NOMO-1 treated with dmso at 0.1 percent for 144 hours (cell line): ENCODE data around the gene FBF1.

Source experiments
- DNase-seq: peaks from one replicate; lab custom pipeline; 2025; ENCODE audit not compliant: unreplicated experiment; lab: John Stamatoyannopoulos, UW

The FBF1 gene

GRCh38 chr17:75917141-75917916, 23.5 kb downstream of the FBF1 start:
- DNase-seq, result no peak

DNA sequence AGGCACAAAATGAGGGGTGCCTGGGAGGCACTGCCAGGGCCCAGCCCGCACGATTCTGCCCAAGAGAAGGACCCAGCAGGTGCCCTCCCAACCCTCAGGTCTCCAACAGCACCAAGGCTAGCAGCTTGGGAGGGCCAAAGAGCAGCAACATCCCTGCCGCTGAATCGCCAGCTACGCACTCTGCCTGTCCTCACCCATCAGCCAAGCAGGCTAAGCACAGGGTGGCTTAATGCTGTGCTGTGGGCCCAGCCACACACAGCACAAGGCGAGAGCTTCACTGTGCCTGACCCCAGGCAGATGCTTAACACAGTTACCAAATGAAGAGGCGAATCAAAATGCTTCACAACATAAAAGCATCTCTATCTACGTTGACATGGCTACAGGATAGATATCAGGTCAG, 25.6 kb downstream of the FBF1 start:
- no peak for DNase-seq

DNA sequence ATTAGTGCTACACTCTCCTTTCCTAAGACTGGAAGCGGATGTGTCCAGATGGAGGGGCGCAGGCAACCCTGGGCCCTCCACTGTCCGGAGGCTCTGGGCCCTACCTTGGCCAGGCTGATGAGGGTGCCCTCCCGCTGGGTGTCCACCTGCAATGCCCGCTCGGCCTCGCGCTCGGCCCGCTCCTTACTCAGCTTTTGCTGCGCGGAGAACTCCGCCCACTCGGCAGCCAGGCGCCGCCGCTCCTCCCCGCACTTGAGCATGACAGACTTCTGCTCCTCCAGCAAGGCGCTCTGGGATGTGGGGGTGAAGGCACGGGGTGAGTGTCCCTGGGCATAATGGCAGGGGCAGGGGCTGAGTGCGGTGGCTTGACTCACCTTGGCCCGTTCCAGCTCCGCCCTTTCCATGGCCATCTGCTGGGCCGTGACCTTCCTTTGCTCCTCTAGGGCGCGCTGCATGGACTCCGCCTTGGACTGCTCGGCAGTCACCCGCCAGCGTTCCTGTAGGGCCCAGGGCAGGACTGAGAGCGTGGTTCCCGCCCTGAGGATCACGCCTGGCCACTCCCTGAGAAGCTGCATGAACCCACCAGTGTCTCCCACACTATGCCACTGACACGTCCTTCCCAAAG, 26.1 kb downstream of the FBF1 start:
- DNase-seq, result no peak

- no peak for DNase-seq
Observed at GRCh38 chr17:75913537-75914210, 27.2 kb downstream of the FBF1 start.

GRCh38 chr17:75910699-75911098, 30.1 kb downstream of the FBF1 start:
- DNase-seq, result no peak

- DNase-seq, result no peak
Observed at GRCh38 chr17:75909812-75910274, 31.0 kb downstream of the FBF1 start.

DNA sequence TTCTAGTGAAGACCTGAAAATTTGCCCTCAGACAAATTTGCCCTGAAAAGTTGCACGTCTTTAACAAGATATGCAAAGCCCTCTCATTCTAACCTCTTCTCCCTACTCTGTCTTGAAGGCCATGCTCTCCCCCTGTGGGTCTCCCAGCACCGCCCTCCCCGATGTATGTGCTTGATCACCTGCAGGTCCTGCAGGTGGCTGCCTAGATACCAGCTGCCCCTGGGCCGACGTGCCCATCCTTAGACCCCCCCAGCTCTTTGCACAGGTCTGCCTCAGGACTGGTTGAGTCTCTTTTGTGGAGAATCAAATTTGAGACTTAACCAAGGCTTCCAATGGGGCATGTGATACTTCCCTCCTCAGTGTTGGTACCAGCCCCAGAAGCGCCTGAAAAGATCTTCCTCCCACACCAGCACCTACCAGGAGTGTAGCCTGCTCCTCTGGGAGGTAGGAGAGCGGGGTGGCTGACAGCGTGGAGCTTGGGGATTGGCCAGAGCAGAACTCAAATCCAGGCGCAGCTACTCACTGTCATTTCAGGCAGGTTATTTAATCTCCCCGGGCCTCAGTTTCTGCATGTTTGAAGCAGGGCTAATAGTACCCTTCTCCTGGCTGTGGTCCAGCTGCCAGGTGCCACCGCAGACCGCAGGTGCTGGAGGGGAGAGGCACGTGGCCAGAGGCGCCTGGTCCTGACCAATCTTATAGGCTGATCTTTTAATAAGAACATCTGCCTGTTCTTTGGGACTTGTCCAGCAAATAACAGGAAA, 31.6 kb downstream of the FBF1 start:
- DNase-seq, result no peak

DNA sequence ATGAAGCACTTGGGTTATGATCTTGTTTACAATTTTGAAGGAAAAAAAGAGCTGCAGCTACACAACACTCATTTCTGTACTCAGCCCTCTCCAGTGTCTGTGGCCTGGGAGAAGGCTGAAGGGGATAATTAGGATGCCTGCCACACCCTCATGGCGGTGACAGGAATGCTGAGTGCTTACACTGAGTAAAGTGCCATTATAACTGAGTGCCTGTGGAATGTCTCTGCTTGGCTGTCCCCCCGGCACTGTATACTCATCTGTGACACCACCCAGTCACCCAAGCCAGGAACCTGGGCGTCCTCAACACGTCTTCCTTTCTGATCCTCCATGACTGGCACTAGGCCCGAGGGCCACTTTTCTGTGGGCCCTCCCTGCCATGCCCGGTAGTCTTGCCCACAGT, 32.6 kb downstream of the FBF1 start:
- DNase-seq, result no peak

DNA sequence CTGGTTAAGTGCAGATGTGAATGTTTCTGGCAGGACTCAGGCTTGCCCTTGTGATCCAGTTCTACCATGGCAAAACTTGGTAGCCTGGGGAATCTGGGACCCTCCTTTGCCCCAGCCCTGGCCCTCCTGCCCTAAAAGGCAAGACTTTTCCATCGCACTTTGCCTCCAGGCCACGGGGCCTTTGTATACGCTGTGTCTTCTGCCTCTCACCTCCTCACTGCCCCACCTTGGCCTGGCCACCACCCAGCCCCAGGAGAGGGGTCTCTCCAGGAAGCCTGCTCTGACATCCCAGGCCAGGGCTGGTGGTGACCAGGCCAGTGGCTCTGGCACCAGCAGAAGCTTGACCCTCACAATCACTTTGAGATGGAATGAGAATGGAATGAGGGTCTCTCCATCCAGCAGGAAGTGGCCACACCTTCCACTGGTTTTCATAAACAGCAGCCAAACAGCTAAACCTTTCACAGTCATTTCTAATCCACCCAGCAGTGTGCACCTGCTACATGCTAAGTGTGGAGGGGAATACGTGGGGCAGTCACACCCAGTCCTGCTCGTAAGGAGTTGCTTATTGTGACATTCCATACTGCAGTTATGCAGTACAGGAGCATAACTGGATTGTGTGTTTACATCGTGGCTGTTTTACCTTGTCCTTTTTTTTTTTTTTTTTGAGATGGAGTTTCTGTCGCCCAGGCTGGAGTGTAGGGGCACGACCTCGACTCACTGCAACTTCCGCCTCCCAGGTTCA, 34.5 kb downstream of the FBF1 start:
- DNase-seq, result no peak

GRCh38 chr17:75904749-75905521, 35.9 kb downstream of the FBF1 start, which contains the start of gene MRPL38:
Gene MRPL38, minus strand, starts transcription at chr17:75904884. Its CDS starts 9 bp downstream, at chr17:75904875.
- peak; percentile 96 for DNase-seq

DNA sequence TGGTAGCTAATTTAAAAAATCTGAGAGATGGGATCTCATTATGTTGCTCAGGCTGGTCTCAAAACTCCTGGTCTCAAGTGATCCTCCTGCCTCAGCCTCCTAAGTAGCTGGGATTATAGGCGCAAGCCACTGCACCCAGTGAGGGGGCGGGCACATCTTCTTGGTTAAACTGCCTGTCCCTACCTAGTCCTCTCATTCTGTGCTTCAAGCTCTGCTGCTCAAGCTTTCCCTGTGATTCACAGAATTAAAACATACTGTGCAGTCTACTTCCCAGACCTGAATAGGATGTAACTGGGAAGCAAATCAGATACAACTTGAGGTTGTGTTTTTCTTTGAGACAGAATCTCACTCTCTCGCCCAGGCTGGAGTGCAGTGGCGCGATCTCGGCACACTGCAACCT, 38.4 kb downstream of the FBF1 start:
- no peak for DNase-seq

GRCh38 chr17:75901727-75902126, 39.1 kb downstream of the FBF1 start:
- DNase-seq, result no peak

GRCh38 chr17:75900691-75901533, 39.9 kb downstream of the FBF1 start:
- DNase-seq, result no peak

DNA sequence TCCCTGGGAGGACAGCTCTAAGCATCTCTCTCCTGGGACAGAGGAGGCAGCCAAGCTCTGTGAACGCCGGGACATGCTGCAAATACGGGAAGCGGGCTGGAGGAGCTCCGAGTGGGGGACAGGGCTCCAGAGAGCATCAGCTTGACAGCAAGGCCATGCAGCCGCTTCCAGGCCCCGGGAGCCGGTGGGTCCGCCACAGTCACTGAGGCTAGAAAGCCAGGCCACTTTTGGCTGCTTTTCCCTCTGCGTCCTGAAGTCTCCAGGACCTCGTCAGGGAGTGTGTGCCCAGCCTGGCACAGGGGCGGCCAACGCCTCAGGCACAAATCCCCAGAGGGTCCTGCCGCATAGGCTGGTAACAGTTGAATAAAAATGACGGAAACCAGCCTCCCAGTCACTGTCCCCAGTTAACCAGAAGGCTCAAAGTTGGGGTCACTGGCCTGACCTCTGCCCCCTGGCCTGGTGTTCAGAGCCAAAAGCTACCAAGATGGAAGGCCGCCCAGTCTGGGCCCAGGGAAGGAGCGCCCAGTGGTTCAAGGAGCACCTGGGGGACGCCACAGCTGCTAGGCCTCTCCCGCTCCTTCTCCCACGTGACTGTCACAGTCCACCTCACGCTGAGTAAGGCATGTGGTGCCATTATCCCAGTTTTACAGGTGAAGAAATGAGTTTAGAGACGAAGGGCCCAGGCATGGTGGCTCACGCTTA, 40.9 kb downstream of the FBF1 start:
- DNase-seq, result no peak

DNA sequence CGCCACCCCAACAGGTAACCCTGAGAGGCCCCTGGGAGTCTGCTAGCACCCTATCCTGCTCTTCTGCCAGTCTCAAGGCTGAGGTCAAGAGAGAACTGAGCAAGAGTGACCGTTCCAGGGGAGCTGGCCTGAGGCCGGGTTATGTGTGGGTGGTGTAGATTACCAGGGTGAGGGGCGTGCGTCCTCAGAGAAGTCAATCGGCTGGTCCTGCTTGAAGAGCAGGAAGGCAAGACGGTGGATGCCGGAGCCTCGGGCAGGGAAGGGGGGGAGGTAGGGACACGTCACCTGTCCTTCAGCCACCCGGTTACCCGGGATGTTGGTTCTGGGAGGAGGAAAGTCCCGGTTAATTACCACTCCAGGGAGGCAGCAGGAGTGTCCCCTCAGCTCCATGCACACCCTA, 41.5 kb downstream of the FBF1 start:
- DNase-seq, result no peak

- no peak for DNase-seq
Observed at GRCh38 chr17:75898791-75899190, 42.1 kb downstream of the FBF1 start.

DNA sequence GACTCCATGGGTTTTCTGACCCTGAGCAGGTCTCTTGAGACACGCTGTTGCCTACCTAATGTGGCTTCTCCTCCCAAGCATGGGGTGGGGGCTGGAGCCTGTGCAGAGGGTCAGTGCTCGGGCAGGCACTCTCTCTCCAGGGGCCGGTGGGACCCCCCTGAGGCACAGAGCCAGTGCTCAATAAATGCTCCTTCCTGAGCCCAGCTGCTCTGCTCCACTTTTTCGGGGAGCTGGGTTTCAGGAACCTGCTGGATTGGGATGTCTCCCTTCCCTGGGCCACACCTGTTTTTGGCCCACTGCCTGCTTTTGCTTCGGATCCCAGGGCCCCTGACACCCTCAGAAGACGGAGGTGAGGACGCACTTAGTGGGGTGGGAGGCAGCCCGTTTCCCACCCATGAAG, 42.8 kb downstream of the FBF1 start:
- DNase-seq, result no peak
